ENCODE data around the gene FUZ. TPM values are rescaled to one million over a fixed set of nuclear protein-coding genes. Genes with fewer than 3 reads are reported as not detected.

Gene FUZ
- total and polyA plus RNA-seq, 10 donors = 10.7 to 22.1 (median 16.8) TPM

DNA sequence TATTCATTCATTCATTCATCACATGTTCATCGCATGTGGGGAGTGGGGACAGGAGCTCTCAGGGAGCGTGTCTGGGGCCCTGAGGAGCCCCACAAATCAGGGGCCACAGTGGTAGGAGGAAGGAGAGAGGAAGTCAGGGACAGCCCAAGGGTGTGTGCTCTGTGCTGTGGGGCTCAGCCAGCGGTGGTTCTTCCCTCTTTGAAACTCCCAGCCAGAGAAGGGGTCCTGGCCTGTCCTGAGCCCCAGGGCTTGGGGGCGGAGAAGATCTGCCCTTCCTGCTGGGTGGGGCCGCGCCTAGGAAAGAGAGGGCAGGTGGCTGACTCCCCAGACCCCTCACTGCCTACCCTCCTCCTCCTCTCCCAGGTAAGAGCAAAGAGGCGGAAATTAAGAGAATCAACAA, 31.7 kb downstream of the FUZ start:
- TF ChIP-seq POLR2AphosphoS5 (IDR thresholded peaks at IDR 0.05) (peak in 1 of 3 donors; percentile 7), POLR2A (IDR thresholded peaks at IDR 0.05) (no peak)
- H3K27me3 ChIP-seq (replicated peaks in 1 of 7) = no peaks in the 10 kb centered on the region
- DNase-seq = no peak
- intact Hi-C loops (cut with DNase I; ENCODE audit: low total_unique reads) = no loop called here
- H3K4me3 ChIP-seq = peak overlapping the region in 1 of 8 donors; percentile 16
- peaks cover 6 to 66% (median 21%) of the 10 kb centered on the region in 6 donors for H3K4me1 ChIP-seq
- peak overlapping the region in 5 of 8 donors; percentile 61 to 81 (median 76) for H3K27ac ChIP-seq
- H3K36me3 ChIP-seq = peaks cover 0 to 82% (median 36%) of the 10 kb centered on the region in 6 donors
- 67 to 93% (median 83%) methylated on average over 7 of the region's 7 CpGs for WGBS, 5 donors
- no peaks in the 10 kb centered on the region for H3K9me3 ChIP-seq

DNA sequence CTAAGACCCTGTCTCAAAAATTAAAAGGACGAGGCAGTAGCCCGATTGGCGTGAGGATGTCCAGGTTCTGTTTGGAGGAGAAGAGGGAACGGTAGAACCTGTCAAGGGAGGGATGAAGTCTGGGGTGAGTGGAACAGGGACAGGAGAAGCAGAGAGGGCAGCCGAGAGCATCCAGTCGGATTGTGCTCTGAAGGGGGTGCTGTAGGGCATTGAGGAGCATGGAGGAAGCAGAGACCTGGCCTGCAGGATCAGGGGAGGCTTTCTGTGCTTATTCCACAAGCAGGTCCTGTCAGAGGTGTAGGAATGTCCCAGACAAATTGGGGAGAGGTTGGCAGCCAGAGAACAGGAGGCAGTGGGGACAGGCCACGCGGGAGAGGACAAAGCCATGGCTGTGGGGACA, 32.2 kb downstream of the FUZ start:
- H3K27ac ChIP-seq = peak overlapping the region in 6 of 8 donors; percentile 26 to 81 (median 73)
- 90 to 94% (median 92%) methylated on average over 8 of the region's 8 CpGs for WGBS, 5 donors

DNA sequence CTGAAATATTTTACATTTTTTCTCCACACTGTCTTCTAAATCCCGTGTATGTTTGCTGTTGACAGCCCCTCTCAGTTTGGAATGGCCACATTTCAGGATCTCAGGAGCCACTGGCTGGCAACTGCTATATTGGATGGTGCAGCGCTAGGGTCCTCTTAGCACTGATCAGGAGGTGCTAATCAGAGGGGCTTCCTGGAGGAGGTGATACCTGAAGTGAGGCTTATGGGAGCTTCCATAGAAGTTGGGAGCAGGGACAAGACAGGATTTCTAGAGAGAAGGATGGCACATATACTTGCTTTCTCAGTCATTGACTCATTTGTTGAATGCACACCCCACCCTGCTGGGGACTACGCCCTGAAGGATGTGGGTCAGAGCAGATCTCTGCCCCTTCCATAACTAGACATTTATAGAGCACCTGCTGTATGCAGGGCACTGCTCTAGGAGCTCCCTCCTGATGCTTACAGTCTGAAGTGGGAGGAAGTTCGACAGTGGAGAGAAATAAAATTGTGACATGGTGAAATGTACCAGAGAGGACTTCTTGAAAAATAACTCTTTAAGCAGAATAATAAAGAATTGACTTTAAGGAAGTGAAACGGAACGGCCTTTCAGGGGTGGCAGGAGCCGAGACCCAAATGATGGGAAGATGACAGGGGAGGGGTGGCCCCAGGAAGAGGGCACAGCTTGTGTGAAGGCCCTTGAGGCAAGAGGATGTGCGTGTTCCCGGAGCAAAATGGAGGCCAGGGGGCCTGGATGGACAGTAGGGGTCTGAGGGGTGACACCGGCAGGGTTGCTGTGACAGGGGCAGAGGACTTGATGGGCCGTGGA, 33.1 kb downstream of the FUZ start:
- intact Hi-C loops (cut with DNase I; ENCODE audit: low total_unique reads) = no loop called here
- H3K4me1 ChIP-seq = peaks cover 7 to 67% (median 30%) of the 10 kb centered on the region in 6 donors
- DNase-seq = no peak
- TF ChIP-seq, protein P1, sequence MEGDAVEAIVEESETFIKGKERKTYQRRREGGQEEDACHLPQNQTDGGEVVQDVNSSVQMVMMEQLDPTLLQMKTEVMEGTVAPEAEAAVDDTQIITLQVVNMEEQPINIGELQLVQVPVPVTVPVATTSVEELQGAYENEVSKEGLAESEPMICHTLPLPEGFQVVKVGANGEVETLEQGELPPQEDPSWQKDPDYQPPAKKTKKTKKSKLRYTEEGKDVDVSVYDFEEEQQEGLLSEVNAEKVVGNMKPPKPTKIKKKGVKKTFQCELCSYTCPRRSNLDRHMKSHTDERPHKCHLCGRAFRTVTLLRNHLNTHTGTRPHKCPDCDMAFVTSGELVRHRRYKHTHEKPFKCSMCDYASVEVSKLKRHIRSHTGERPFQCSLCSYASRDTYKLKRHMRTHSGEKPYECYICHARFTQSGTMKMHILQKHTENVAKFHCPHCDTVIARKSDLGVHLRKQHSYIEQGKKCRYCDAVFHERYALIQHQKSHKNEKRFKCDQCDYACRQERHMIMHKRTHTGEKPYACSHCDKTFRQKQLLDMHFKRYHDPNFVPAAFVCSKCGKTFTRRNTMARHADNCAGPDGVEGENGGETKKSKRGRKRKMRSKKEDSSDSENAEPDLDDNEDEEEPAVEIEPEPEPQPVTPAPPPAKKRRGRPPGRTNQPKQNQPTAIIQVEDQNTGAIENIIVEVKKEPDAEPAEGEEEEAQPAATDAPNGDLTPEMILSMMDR (IDR thresholded peaks at IDR 0.05 in 8 of 11, conservative IDR thresholded peaks at IDR 0.05 in 3 of 11) = no peak
- peak; percentile 37 to 49 (median 43) for TF ChIP-seq POLR2AphosphoS5 (IDR thresholded peaks at IDR 0.05)
- no peak overlapping the region for H3K4me3 ChIP-seq
- peaks cover 0 to 82% (median 23%) of the 10 kb centered on the region in 6 donors for H3K36me3 ChIP-seq
- no peaks in the 10 kb centered on the region for H3K9me3 ChIP-seq
- 62 to 67% (median 65%) methylated on average over 11 of the region's 11 CpGs for WGBS, 5 donors
- H3K27ac ChIP-seq = peak overlapping the region in 6 of 8 donors; percentile 26 to 81 (median 73)
- no peaks in the 10 kb centered on the region for H3K27me3 ChIP-seq (replicated peaks in 1 of 7)

More for the DNA sequence above, 32.2 kb downstream of the FUZ start:
- TF ChIP-seq POLR2A (IDR thresholded peaks at IDR 0.05) (no peak), POLR2AphosphoS5 (IDR thresholded peaks at IDR 0.05) (no peak)
- TF ChIP-seq, protein P1 (IDR thresholded peaks at IDR 0.05 in 8 of 11, conservative IDR thresholded peaks at IDR 0.05 in 3 of 11) = no peak
- peak overlapping the region in 1 of 8 donors; percentile 16 for H3K4me3 ChIP-seq
- peaks cover 0 to 82% (median 32%) of the 10 kb centered on the region in 6 donors for H3K36me3 ChIP-seq
- H3K4me1 ChIP-seq = peaks cover 7 to 66% (median 22%) of the 10 kb centered on the region in 6 donors
- no peaks in the 10 kb centered on the region for H3K27me3 ChIP-seq (replicated peaks in 1 of 7)
- no peaks in the 10 kb centered on the region for H3K9me3 ChIP-seq
- DNase-seq = no peak
- intact Hi-C loops (cut with DNase I; ENCODE audit: low total_unique reads) = no loop called here

DNA sequence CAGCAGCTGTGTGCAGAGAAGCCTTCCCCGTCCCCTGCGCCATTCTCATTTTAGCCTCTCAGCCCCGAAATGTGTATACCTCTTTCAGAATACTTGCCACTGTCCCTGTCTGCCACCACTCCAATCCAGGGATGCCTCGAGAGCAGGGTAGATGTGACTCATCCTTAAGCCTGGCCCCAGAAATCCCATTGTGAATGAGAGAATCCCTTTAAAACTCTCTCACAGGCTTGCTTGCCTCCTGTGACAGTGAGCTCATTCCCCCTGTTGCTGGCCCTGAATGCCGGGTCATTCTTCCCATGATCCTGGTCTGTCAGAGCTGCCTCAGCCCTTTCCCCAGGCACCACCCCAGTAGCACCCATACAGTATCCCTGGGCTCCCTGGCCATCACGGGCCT, 36.7 kb downstream of the FUZ start:
- no peak for DNase-seq
- Histone ChIP-seq H3K27ac (peak overlapping the region in 3 of 8 donors; percentile 28 to 42 (median 33)), H3K9me3 (no peaks in the 10 kb centered on the region), H3K36me3 (peaks cover 0 to 80% (median 0%) of the 10 kb centered on the region in 6 donors), H3K27me3 (replicated peaks in 1 of 7) (no peaks in the 10 kb centered on the region), H3K4me3 (no peak overlapping the region), H3K4me1 (peaks cover 7 to 96% (median 41%) of the 10 kb centered on the region in 6 donors)
- TF ChIP-seq POLR2A (IDR thresholded peaks at IDR 0.05) (no peak), POLR2AphosphoS5 (IDR thresholded peaks at IDR 0.05) (no peak)
- TF ChIP-seq, protein P1 (IDR thresholded peaks at IDR 0.05 in 8 of 11, conservative IDR thresholded peaks at IDR 0.05 in 3 of 11) = no peak
- intact Hi-C loops (cut with DNase I; ENCODE audit: low total_unique reads) = no loop called here
- 85 to 97% (median 94%) methylated on average over 6 of the region's 6 CpGs for WGBS, 5 donors
